K562 (cell line): Measurements from ENCODE around the gene GRAMD2B. TPM values are rescaled to one million over a fixed set of nuclear protein-coding genes. Genes with fewer than 3 reads are reported as not detected.

ENCODE experiments used
- BHLHE40 ChIP-seq: IDR thresholded peaks from 2 replicates; pipeline ENCODE4 v1.6.1; 2011; ENCODE audit warnings: low read length, improper control_type of control experiment
- E2F8 ChIP-seq: fragments of 450-650 bp; IDR thresholded peaks from 2 replicates; pipeline ENCODE4 v1.7.1; 2018; ENCODE audit warnings: mild to moderate bottlenecking, low read depth; ENCODE audit not compliant: partially characterized antibody
- ETS1 ChIP-seq: conservative IDR thresholded peaks from 2 replicates; pipeline ENCODE4 v1.6.1; 2011; ENCODE audit warnings: low read depth, mild to moderate bottlenecking, low read length; ENCODE audit not compliant: control insufficient read depth
- ETV5 ChIP-seq: sonication (generic); formaldehyde crosslinking; IDR thresholded peaks from 2 replicates; pipeline ENCODE4 v1.4.0; 2020; ENCODE audit warnings: low read depth, mild to moderate bottlenecking, missing genetic modification reagents
- IFI16 ChIP-seq: fragments of 250-450 bp; sonication (Bioruptor Pico); IDR thresholded peaks from 2 replicates; pipeline ENCODE4 v2.1.2; 2022; ENCODE audit warnings: mild to moderate bottlenecking, inconsistent platforms
- KLF16 ChIP-seq: IDR thresholded peaks from 2 replicates; pipeline ENCODE4 v1.6.1; 2016; ENCODE audit warnings: antibody characterized with exemption
- NCOA6 ChIP-seq: fragments of 450-650 bp; IDR thresholded peaks from 2 replicates; pipeline ENCODE4 v1.6.1; 2017; ENCODE audit warnings: mild to moderate bottlenecking
- NEUROD1 ChIP-seq: fragments of 150-350 bp; IDR thresholded peaks from 2 replicates; pipeline ENCODE4 v1.6.1; 2014; ENCODE audit warnings: borderline replicate concordance, low read length, low read depth; ENCODE audit not compliant: partially characterized antibody
- NR2C2 ChIP-seq, 2 experiments: fragments of 200-800 bp in 1 of 2; sonication (Bioruptor generic) in 1 of 2; sonication (generic) in 1 of 2; formaldehyde crosslinking in 1 of 2; IDR thresholded peaks; 2 replicates each; pipeline versions ENCODE4 v1.6.1 to v1.8.0; 2016 to 2022; ENCODE audit warnings: mild to moderate bottlenecking in 1 of 2, missing compliant biosample characterization in 1 of 2, missing genetic modification characterization in 1 of 2, missing genetic modification reagents in 1 of 2
- SIN3B ChIP-seq: fragments of 450-650 bp; IDR thresholded peaks from 2 replicates; pipeline ENCODE4 v1.6.1; 2017; ENCODE audit warnings: low read depth, mild to moderate bottlenecking, moderate library complexity
- SMAD2 ChIP-seq: fragments of 150-350 bp; IDR thresholded peaks from 2 replicates; pipeline ENCODE4 v1.6.1; 2014; ENCODE audit warnings: low read depth, mild to moderate bottlenecking, low read length
- SMARCA5 ChIP-seq: fragments of 450-650 bp; IDR thresholded peaks from 2 replicates; pipeline ENCODE4 v1.6.1; 2016
- SNRNP70 ChIP-seq: fragments of 200-400 bp; formaldehyde crosslinking; optimal IDR thresholded peaks from 2 replicates; pipeline ENCODE3; 2017; ENCODE audit warnings: low read depth, low read length
- SRSF7 ChIP-seq: fragments of 200-400 bp; formaldehyde crosslinking; optimal IDR thresholded peaks from 2 replicates; pipeline ENCODE3; 2017; ENCODE audit warnings: mild to moderate bottlenecking, low read depth, low read length
- THAP7 ChIP-seq: fragments of 250-450 bp; sonication (Bioruptor Pico); IDR thresholded peaks from 2 replicates; pipeline ENCODE4 v1.5.0; 2021
- TSC22D4 ChIP-seq: fragments of 450-650 bp; IDR thresholded peaks from 2 replicates; pipeline ENCODE4 v1.6.1; 2016; ENCODE audit warnings: missing genetic modification characterization, missing biosample characterization, control low read depth
- ZNF3 ChIP-seq: fragments of 250-450 bp; sonication (Bioruptor Pico); IDR thresholded peaks from 2 replicates; pipeline ENCODE4 v1.5.0; 2021; ENCODE audit warnings: mild to moderate bottlenecking, moderate library complexity
- polyA plus RNA-seq, 8 experiments: library from polyadenylated mRNA; depleted of rRNA in 4 of 8; stranded (reverse) in 5 of 8; unstranded in 3 of 8; fragments of >200 nt; fragmentation: Nextera tagmentation in 2 of 8; fragmentation: Illumina TruSeq in 1 of 8; extraction: Ambion mirVana in 2 of 8; extraction: Trizol in 1 of 8; gene quantifications; 2 replicates each; pipeline versions ENCODE4 v1.2.1 to v1.2.3, GENCODE V29; 2011 to 2014; ENCODE audit warnings: inconsistent platforms in 1 of 8, missing spikeins in 1 of 8
- total RNA-seq, 7 experiments: library from RNA; depleted of rRNA in 6 of 7; stranded (reverse); fragments of >200 nt in 6 of 7; fragmentation: Illumina TruSeq in 2 of 7; extraction: Trizol in 2 of 7; gene quantifications; 2 replicates each; pipeline versions ENCODE4 v1.2.1 to v1.2.3, GENCODE V29; 2011 to 2021; ENCODE audit warnings: low replicate concordance in 1 of 7
- TF ChIP-seq, protein P1 (sequence below): fragments of 450-650 bp; formaldehyde crosslinking; IDR thresholded peaks from 2 replicates; pipeline ENCODE4 v1.4.0; 2020; ENCODE audit warnings: mild to moderate bottlenecking, moderate library complexity
- TF ChIP-seq, protein P2 (sequence below): fragments of 450-650 bp; IDR thresholded peaks from 2 replicates; pipeline ENCODE4 v1.6.1; 2016; ENCODE audit warnings: mild to moderate bottlenecking

GRAMD2B gene
- total and polyA plus RNA-seq, 9 of the 15 experiments (the other 6 are each of a cell fraction or from before 2014, with no cell fraction given) = 0.32 to 4.2 (median 1.4) TPM

GRCh38 chr5:126514558-126515141 is 91.4 kb downstream of the GRAMD2B start (continued):
- peak; percentile 81 for TF ChIP-seq NEUROD1
- no peak for TF ChIP-seq NR2C2 (CRISPR knock-in tag; IDR thresholded peaks at IDR 0.05)
- peak; percentile 64 for TF ChIP-seq NR2C2 (tag; IDR thresholded peaks at IDR 0.05)
- TF ChIP-seq THAP7 (CRISPR knock-in tag) = no peak
- peak; percentile 45; the same call in 1 of the 2 replicates for TF ChIP-seq ETV5 (CRISPR knock-in tag)
- TF ChIP-seq E2F8 = no peak
- TF ChIP-seq, protein P1, sequence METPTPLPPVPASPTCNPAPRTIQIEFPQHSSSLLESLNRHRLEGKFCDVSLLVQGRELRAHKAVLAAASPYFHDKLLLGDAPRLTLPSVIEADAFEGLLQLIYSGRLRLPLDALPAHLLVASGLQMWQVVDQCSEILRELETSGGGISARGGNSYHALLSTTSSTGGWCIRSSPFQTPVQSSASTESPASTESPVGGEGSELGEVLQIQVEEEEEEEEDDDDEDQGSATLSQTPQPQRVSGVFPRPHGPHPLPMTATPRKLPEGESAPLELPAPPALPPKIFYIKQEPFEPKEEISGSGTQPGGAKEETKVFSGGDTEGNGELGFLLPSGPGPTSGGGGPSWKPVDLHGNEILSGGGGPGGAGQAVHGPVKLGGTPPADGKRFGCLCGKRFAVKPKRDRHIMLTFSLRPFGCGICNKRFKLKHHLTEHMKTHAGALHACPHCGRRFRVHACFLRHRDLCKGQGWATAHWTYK (CRISPR knock-in tag) = 0 out of 2 replicates have a peak, but pooled peaks have one; percentile 32
- no peak for TF ChIP-seq ETS1
- peak; percentile 64; the same call in 1 of the 2 replicates for TF ChIP-seq SMARCA5
- TF ChIP-seq ZNF3 (CRISPR knock-in tag) = no peak
- no peak for TF ChIP-seq SRSF7
- TF ChIP-seq KLF16 = peak; percentile 89
- TF ChIP-seq SMAD2 = no peak
- TF ChIP-seq, protein P2, sequence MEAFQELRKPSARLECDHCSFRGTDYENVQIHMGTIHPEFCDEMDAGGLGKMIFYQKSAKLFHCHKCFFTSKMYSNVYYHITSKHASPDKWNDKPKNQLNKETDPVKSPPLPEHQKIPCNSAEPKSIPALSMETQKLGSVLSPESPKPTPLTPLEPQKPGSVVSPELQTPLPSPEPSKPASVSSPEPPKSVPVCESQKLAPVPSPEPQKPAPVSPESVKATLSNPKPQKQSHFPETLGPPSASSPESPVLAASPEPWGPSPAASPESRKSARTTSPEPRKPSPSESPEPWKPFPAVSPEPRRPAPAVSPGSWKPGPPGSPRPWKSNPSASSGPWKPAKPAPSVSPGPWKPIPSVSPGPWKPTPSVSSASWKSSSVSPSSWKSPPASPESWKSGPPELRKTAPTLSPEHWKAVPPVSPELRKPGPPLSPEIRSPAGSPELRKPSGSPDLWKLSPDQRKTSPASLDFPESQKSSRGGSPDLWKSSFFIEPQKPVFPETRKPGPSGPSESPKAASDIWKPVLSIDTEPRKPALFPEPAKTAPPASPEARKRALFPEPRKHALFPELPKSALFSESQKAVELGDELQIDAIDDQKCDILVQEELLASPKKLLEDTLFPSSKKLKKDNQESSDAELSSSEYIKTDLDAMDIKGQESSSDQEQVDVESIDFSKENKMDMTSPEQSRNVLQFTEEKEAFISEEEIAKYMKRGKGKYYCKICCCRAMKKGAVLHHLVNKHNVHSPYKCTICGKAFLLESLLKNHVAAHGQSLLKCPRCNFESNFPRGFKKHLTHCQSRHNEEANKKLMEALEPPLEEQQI = peak; percentile 67; the same call in 1 of the 2 replicates
- TF ChIP-seq IFI16 (CRISPR knock-in tag) = no peak
- peak; percentile 79 for TF ChIP-seq BHLHE40
- TF ChIP-seq TSC22D4 (tag) = no peak
- no peak for TF ChIP-seq SIN3B
- TF ChIP-seq NCOA6 = no peak
- no peak for TF ChIP-seq SNRNP70
